SK-N-MC (cell line): ENCODE data around the gene SMYD3.

Experiments
- EZH2 ChIP-seq: fragments of 200-600 bp; sonication (generic); IDR thresholded peaks from one replicate; pipeline ENCODE4 v1.6.1; 2017; ENCODE audit warnings: antibody characterized with exemption
- POLR2AphosphoS5 ChIP-seq: IDR thresholded peaks from 2 replicates; pipeline ENCODE4 v1.6.1; 2012; ENCODE audit warnings: mild to moderate bottlenecking, low read depth, low read length, borderline replicate concordance

- no peak for TF ChIP-seq EZH2
- TF ChIP-seq POLR2AphosphoS5, result no peak
These were observed 260.6 kb downstream of the SMYD3 start for GRCh38 chr1:246246430-246246829.
